22Rv1 (cell line): ENCODE measurements around the gene DNAJB7.

Experiments used
- H3K27ac ChIP-seq: fragments of 450-650 bp; 2 replicates; pipeline ENCODE4 v1.5.1; 2017
- ZFX ChIP-seq: fragments of 450-650 bp; IDR thresholded peaks from 2 replicates; pipeline ENCODE4 v1.6.1; 2017; ENCODE audit warnings: antibody characterized with exemption, borderline replicate concordance
- TF ChIP-seq, protein P1 (sequence below): fragments of 450-650 bp; IDR thresholded peaks from 2 replicates; pipeline ENCODE4 v1.5.1; 2017; ENCODE audit warnings: mild to moderate bottlenecking

The DNAJB7 gene

DNA sequence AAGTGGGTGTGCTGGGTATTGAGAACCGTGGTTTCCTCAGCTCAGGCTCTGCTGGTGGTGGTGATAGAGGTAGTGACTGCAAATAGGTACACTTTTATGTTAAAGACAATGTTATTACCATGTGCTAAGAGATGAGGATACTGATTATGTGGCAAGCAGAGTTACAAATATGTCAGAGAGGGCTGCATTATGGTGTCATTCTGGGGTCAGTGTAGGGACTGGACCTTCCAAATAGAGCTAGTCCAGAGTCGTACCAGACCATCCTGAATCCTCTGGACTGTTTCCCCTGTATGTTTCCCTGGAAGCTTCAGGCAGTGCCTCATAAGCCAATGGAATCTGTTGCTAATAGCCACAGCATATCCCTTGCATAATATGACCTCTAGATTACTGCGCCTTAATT lies at the start of gene DNAJB7:
Gene DNAJB7 (minus strand): TSS at position 101 of the 400 bp plus-strand sequence. CDS start 119 bp downstream, outside the sequence.
- no peak within 1 kb of the TSS for H3K27ac ChIP-seq
- no peak for TF ChIP-seq ZFX
- TF ChIP-seq, protein P1, sequence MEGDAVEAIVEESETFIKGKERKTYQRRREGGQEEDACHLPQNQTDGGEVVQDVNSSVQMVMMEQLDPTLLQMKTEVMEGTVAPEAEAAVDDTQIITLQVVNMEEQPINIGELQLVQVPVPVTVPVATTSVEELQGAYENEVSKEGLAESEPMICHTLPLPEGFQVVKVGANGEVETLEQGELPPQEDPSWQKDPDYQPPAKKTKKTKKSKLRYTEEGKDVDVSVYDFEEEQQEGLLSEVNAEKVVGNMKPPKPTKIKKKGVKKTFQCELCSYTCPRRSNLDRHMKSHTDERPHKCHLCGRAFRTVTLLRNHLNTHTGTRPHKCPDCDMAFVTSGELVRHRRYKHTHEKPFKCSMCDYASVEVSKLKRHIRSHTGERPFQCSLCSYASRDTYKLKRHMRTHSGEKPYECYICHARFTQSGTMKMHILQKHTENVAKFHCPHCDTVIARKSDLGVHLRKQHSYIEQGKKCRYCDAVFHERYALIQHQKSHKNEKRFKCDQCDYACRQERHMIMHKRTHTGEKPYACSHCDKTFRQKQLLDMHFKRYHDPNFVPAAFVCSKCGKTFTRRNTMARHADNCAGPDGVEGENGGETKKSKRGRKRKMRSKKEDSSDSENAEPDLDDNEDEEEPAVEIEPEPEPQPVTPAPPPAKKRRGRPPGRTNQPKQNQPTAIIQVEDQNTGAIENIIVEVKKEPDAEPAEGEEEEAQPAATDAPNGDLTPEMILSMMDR = no peak

DNA sequence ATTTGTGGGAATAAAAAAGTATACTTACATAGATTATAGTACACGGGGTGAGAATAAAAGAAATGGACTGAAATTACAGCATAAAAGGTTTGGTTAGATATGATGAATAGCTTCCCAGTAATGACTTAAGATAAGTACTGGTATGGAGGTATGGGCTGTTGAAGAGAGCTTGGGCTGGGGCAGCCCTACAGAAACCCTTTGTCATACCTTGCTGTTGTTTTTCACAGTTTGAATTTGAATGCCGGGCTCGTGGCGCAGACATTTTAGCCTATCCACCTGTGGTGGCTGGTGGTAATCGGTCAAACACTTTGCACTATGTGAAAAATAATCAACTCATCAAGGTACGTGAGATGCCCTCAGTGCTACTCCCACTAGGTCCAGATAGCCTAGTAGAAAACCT lies 47.0 kb upstream of the DNAJB7 start:
- no peak overlapping the region for H3K27ac ChIP-seq
- TF ChIP-seq, protein P1 = no peak
- TF ChIP-seq ZFX = no peak

DNA sequence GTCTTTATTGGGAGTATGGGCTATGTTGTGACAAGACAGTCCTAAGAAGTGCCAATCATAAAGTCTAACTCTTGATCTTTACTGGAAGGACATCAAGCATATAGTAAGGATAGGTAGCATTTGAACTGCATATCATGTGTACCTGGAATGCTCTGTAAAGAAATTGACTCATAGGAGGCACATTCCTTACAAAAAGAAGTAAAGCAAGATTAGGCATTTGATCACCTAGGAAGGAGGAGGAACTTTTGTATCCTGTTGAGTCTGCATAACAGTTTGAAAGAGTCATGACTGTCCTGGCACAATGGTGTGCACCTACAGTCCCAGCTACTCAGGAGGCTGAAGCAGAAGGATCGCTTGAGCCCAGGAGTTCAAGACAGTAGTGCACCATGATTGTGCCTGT lies 42.2 kb upstream of the DNAJB7 start:
- TF ChIP-seq ZFX = no peak
- TF ChIP-seq, protein P1 = no peak

DNA sequence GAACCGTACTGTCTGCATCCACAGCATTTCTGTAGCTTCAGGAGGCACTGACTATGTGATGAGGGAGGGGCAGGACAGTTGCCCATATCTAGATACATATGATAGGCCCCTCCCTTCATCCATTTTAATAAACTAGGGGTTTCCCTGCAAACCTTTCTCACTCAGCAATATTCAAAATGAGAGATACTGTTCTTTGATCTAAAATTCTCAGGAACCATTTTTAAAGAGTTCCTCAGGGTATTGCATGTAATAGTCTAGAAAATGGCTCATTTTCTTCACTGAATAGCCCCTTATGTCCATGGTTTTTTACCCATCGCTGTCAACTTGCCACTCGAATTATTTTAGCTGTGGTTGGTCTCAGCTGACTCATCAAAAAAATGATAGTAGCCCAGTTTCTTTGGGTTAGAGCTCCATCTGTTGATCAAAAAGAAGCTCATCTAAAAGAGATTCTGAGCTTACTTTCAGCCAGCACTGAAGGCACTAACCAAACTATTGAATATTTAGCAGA lies 37.0 kb upstream of the DNAJB7 start:
- H3K27ac ChIP-seq = no peak overlapping the region

More for the DNA sequence above, 42.2 kb upstream of the DNAJB7 start:
- no peak overlapping the region for H3K27ac ChIP-seq

DNA sequence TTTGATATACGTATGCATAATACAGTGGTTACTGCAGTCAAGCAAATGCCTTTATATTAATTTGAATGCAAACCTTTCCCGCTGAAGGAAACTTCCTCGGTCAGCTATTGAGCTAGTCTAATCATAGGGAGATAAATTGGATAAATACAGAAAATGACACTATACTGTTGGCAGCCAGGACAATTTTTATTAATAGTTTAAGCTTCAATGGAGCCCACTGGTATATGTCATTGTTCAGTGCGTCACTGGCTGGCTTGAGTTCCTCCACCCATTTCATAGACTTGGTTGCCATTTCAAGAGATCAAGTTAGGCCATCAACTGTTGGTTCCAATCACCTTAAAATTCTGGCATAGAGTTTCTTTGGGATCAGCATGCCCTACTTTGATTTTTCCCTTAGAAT lies 32.5 kb upstream of the DNAJB7 start:
- TF ChIP-seq, protein P1 = no peak
- TF ChIP-seq ZFX = no peak

More for the DNA sequence above, 37.0 kb upstream of the DNAJB7 start:
- TF ChIP-seq, protein P1 = peak; percentile 63
- TF ChIP-seq ZFX = no peak

DNA sequence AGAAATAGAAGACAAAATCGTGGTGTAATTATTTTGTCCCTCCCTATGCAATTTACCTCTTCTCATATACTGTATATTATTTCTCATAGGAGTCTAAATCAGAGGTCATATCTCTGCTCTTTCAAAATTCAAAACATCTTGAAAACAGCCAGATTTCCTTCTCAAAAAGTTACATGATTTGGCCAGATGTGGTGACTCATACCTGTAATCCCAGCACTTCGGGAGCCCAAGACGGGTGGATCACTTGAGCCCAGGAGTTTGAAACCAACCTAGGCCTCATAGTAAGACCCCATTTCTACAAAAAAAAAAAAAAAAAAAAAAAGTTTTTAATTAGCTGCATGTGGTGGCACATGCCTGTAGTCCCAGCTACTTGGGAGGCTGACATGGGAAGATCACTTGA lies 29.0 kb upstream of the DNAJB7 start:
- H3K27ac ChIP-seq = no peak overlapping the region
- TF ChIP-seq, protein P1 = no peak
- TF ChIP-seq ZFX = no peak

More for the DNA sequence above, 32.5 kb upstream of the DNAJB7 start:
- H3K27ac ChIP-seq = no peak overlapping the region

DNA sequence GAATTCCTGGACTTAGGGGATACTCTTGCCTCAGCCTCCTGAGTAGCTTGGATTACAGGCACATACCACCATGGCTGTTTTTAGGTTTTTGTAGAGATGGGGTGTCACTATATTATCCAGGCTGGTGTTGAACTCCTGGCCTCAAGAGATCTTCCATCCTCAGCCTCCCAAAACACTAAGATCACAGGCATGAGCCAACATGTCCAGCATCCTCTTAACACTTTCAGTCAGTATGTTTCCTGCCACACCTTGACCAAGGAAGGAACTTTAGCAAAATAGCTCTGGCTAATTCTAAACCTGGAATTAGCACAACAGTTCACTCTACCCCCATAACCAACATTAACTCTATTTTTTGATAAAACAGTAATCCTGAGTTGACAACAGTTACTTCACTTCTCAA lies 27.2 kb upstream of the DNAJB7 start:
- H3K27ac ChIP-seq = no peak overlapping the region
- no peak for TF ChIP-seq ZFX
- TF ChIP-seq, protein P1 = no peak
